WTC11 (cell line): Measurements from ENCODE around the gene ITGA2. TPM values are rescaled to one million over a fixed set of nuclear protein-coding genes. Genes with fewer than 3 reads are reported as not detected.

Source experiments
- ATAC-seq: fragments of 200-7000 bp; cut with Tn5 transposase; 2 replicates; pipeline ENCODE4 v1.10.0; 2021; ENCODE audit warnings: mild to moderate bottlenecking, moderate library complexity
- CTCF ChIA-PET: fragments of 300-600 bp; sonication (Branson Sonifier 250); formaldehyde crosslinking; loops from one replicate; lab custom pipeline; 2021; ENCODE audit warnings: antibody characterized with exemption; lab: Charles Lee
- POLR2A ChIA-PET: fragments of 350-600 bp; sonication (Branson Sonifier 250); formaldehyde crosslinking; loops from one replicate; lab custom pipeline; 2021; ENCODE audit warnings: antibody characterized with exemption; lab: Charles Lee
- DNase-seq: peaks from one replicate; pipeline ENCODE4 v3.0.0; 2021; ENCODE audit warnings: low spot score
- H3K27ac Mint-ChIP-seq: 2 replicates; pipeline ENCODE4 v1.8.0; 2021; ENCODE audit warnings: mixed read lengths
- H3K27me3 Mint-ChIP-seq: 2 replicates; pipeline ENCODE4 v1.8.0; 2021; ENCODE audit warnings: low read depth, mild to moderate bottlenecking, moderate library complexity, mixed read lengths
- H3K36me3 Mint-ChIP-seq: 2 replicates; pipeline ENCODE4 v1.8.0; 2021; ENCODE audit warnings: mixed read lengths
- H3K4me1 Mint-ChIP-seq: 2 replicates; pipeline ENCODE4 v1.8.0; 2022; ENCODE audit warnings: mixed read lengths
- H3K4me3 Mint-ChIP-seq: 2 replicates; pipeline ENCODE4 v1.8.0; 2021; ENCODE audit warnings: mild to moderate bottlenecking, moderate library complexity, mixed read lengths
- H3K9me3 Mint-ChIP-seq: 2 replicates; pipeline ENCODE4 v1.8.0; 2021; ENCODE audit warnings: mixed read lengths
- ATF3 ChIP-seq: sonication (generic); formaldehyde crosslinking; conservative IDR thresholded peaks from 2 replicates; pipeline ENCODE4 v1.8.1; 2022; ENCODE audit warnings: mild to moderate bottlenecking, missing genetic modification reagents
- CREB1 ChIP-seq: sonication (generic); formaldehyde crosslinking; IDR thresholded peaks from 2 replicates; pipeline ENCODE4 v1.8.0; 2023; ENCODE audit warnings: mild to moderate bottlenecking, missing genetic modification reagents
- E2F1 ChIP-seq: sonication (generic); formaldehyde crosslinking; IDR thresholded peaks from 2 replicates; pipeline ENCODE4 v1.8.0; 2022; ENCODE audit warnings: mild to moderate bottlenecking, missing genetic modification reagents
- ELF4 ChIP-seq: sonication (generic); formaldehyde crosslinking; IDR thresholded peaks from 2 replicates; pipeline ENCODE4 v1.8.1; 2022; ENCODE audit warnings: low read depth, mild to moderate bottlenecking, moderate library complexity, missing genetic modification reagents
- FOXJ3 ChIP-seq: sonication (generic); formaldehyde crosslinking; IDR thresholded peaks from 2 replicates; pipeline ENCODE4 v1.9.0; 2021; ENCODE audit warnings: missing genetic modification reagents, mild to moderate bottlenecking, borderline replicate concordance
- FOXK1 ChIP-seq: sonication (generic); formaldehyde crosslinking; IDR thresholded peaks from 2 replicates; pipeline ENCODE4 v1.8.0; 2022; ENCODE audit warnings: mild to moderate bottlenecking, moderate library complexity, missing genetic modification reagents
- GRHL2 ChIP-seq: fragments of 250-450 bp; sonication (Bioruptor Pico); IDR thresholded peaks from 2 replicates; pipeline ENCODE4 v1.8.0; 2022; ENCODE audit warnings: mild to moderate bottlenecking, moderate library complexity; ENCODE audit not compliant: insufficient replicate concordance, severe bottlenecking
- JAZF1 ChIP-seq: fragments of 250-450 bp; sonication (Bioruptor Pico); IDR thresholded peaks from 2 replicates; pipeline ENCODE4 v1.9.0; 2021; ENCODE audit warnings: moderate library complexity, mild to moderate bottlenecking, inconsistent platforms
- KAT7 ChIP-seq: sonication (generic); formaldehyde crosslinking; IDR thresholded peaks from 2 replicates; pipeline ENCODE4 v1.8.1; 2023; ENCODE audit warnings: missing genetic modification reagents, mild to moderate bottlenecking, borderline replicate concordance
- NFATC4 ChIP-seq: fragments of 250-450 bp; sonication (Bioruptor Pico); IDR thresholded peaks from 2 replicates; pipeline ENCODE4 v1.9.0; 2021; ENCODE audit warnings: mild to moderate bottlenecking
- NR3C1 ChIP-seq: sonication (generic); formaldehyde crosslinking; conservative IDR thresholded peaks from 2 replicates; pipeline ENCODE4 v1.8.1; 2023; ENCODE audit warnings: low read depth, mild to moderate bottlenecking, missing genetic modification reagents
- ZNF121 ChIP-seq: sonication (generic); formaldehyde crosslinking; IDR thresholded peaks from 2 replicates; pipeline ENCODE4 v1.8.0; 2023; ENCODE audit warnings: missing genetic modification reagents
- ZNF219 ChIP-seq: sonication (generic); formaldehyde crosslinking; IDR thresholded peaks from 2 replicates; pipeline ENCODE4 v1.8.0; 2023; ENCODE audit warnings: missing genetic modification reagents, mild to moderate bottlenecking, borderline replicate concordance
- ZNF396 ChIP-seq: fragments of 250-450 bp; sonication (Bioruptor Pico); IDR thresholded peaks from 2 replicates; pipeline ENCODE4 v1.8.0; 2021; ENCODE audit warnings: mild to moderate bottlenecking, moderate library complexity, borderline replicate concordance
- ZNF423 ChIP-seq: fragments of 250-450 bp; sonication (Bioruptor Pico); IDR thresholded peaks from 2 replicates; pipeline ENCODE4 v2.1.2; 2022; ENCODE audit warnings: mild to moderate bottlenecking, moderate library complexity
- ZNF512 ChIP-seq: sonication (generic); formaldehyde crosslinking; IDR thresholded peaks from 2 replicates; pipeline ENCODE4 v1.8.1; 2022; ENCODE audit warnings: missing genetic modification reagents, borderline replicate concordance
- ZNF671 ChIP-seq: fragments of 250-450 bp; sonication (Bioruptor Pico); IDR thresholded peaks from 2 replicates; pipeline ENCODE4 v1.8.0; 2021; ENCODE audit warnings: mild to moderate bottlenecking
- total RNA-seq: library from RNA; stranded (reverse); gene quantifications from 3 replicates; pipeline ENCODE4 v1.2.3, GENCODE V29; 2021
- TF ChIP-seq, protein P1 (sequence below): sonication (generic); formaldehyde crosslinking; IDR thresholded peaks from 2 replicates; pipeline ENCODE4 v1.8.1; 2023; ENCODE audit warnings: mild to moderate bottlenecking, missing genetic modification reagents
- TF ChIP-seq, protein P2 (sequence below): sonication (generic); formaldehyde crosslinking; IDR thresholded peaks from 2 replicates; pipeline ENCODE4 v1.8.0; 2022; ENCODE audit warnings: mild to moderate bottlenecking, missing genetic modification reagents
- TF ChIP-seq, protein P3 (sequence below): sonication (generic); formaldehyde crosslinking; IDR thresholded peaks from 2 replicates; pipeline ENCODE4 v1.8.1; 2022; ENCODE audit warnings: low read depth, mild to moderate bottlenecking, moderate library complexity, missing genetic modification reagents, borderline replicate concordance

The ITGA2 gene
- total RNA-seq, 1 experiment from 2014 or later: 5.5 TPM

- CTCF ChIA-PET: no interaction called here
- POLR2A ChIA-PET: no interaction called here
- peaks cover 9% of the 10 kb centered on the region; the same call in 1 of the 2 replicates for H3K36me3 Mint-ChIP-seq
- TF ChIP-seq ZNF396 (CRISPR knock-in tag) (no peak), FOXJ3 (CRISPR knock-in tag) (no peak), NFATC4 (CRISPR knock-in tag) (no peak)
- no peak for DNase-seq
- H3K27ac Mint-ChIP-seq: no peak overlapping the region
- no peak overlapping the region for H3K4me3 Mint-ChIP-seq
- H3K27me3 Mint-ChIP-seq: no peaks in the 10 kb centered on the region
- H3K9me3 Mint-ChIP-seq: no peaks in the 10 kb centered on the region
- no peak for ATAC-seq
- no peaks in the 10 kb centered on the region for H3K4me1 Mint-ChIP-seq
Observed at GRCh38 chr5:53073348-53073747, 84.2 kb downstream of the ITGA2 start.

- Mint-ChIP-seq H3K4me3 (no peak overlapping the region), H3K36me3 (peaks cover 9% of the 10 kb centered on the region; the same call in 1 of the 2 replicates), H3K27me3 (no peaks in the 10 kb centered on the region), H3K27ac (no peak overlapping the region), H3K9me3 (no peaks in the 10 kb centered on the region), H3K4me1 (no peaks in the 10 kb centered on the region)
- ChIA-PET CTCF (no interaction called here), POLR2A (no interaction called here)
- no peak for DNase-seq
- no peak for ATAC-seq
- no peak for TF ChIP-seq ZNF121 (CRISPR knock-in tag)
- TF ChIP-seq, protein P1, sequence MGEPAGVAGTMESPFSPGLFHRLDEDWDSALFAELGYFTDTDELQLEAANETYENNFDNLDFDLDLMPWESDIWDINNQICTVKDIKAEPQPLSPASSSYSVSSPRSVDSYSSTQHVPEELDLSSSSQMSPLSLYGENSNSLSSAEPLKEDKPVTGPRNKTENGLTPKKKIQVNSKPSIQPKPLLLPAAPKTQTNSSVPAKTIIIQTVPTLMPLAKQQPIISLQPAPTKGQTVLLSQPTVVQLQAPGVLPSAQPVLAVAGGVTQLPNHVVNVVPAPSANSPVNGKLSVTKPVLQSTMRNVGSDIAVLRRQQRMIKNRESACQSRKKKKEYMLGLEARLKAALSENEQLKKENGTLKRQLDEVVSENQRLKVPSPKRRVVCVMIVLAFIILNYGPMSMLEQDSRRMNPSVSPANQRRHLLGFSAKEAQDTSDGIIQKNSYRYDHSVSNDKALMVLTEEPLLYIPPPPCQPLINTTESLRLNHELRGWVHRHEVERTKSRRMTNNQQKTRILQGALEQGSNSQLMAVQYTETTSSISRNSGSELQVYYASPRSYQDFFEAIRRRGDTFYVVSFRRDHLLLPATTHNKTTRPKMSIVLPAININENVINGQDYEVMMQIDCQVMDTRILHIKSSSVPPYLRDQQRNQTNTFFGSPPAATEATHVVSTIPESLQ (CRISPR knock-in tag): no peak
Observed at GRCh38 chr5:53076014-53076583, 86.9 kb downstream of the ITGA2 start.

DNA sequence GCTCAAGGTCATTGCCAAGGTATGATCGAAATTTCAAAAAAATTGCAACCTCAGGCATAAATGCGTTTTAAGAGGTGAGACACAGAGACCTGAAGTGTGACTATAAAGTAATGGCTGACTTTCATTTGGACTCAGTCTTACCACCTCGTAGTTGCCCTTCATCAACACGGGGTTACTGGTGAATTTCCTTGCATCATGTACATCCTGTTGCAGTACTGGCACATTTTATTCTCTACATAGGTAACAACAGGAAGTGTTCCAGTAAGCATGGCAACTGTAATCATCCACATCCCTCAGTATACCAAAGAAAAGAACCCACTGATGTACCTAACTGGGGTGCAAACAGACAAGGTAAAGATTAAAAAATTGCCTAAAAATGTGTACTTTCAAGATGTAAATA is 91.1 kb downstream of the ITGA2 start:
- no peak overlapping the region for H3K4me3 Mint-ChIP-seq
- H3K27me3 Mint-ChIP-seq: no peaks in the 10 kb centered on the region
- CTCF ChIA-PET: interaction anchor here (2.8 kb wide), 1 partner anchor 45 kb away, joined by 9 read pairs; no protein-coding TSS in a partner anchor
- DNase-seq: no peak
- no peak for ATAC-seq
- no peak overlapping the region for H3K27ac Mint-ChIP-seq
- no peak for TF ChIP-seq NR3C1 (CRISPR knock-in tag)
- TF ChIP-seq, protein P2, sequence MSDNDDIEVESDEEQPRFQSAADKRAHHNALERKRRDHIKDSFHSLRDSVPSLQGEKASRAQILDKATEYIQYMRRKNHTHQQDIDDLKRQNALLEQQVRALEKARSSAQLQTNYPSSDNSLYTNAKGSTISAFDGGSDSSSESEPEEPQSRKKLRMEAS (CRISPR knock-in tag): no peak
- no peak for TF ChIP-seq ZNF671 (CRISPR knock-in tag)
- TF ChIP-seq, all 79 proteins: peak for 0
- no peaks in the 10 kb centered on the region for H3K4me1 Mint-ChIP-seq
- POLR2A ChIA-PET: no interaction called here
- peaks cover 5% of the 10 kb centered on the region; the same call in 1 of the 2 replicates for H3K36me3 Mint-ChIP-seq
- no peaks in the 10 kb centered on the region for H3K9me3 Mint-ChIP-seq

GRCh38 chr5:53083927-53084326 is 94.8 kb downstream of the ITGA2 start:
- TF ChIP-seq GRHL2 (CRISPR knock-in tag) (no peak), KAT7 (CRISPR knock-in tag) (no peak), E2F1 (CRISPR knock-in tag) (no peak), ATF3 (no peak), ZNF512 (CRISPR knock-in tag) (no peak), JAZF1 (no peak), ZNF423 (no peak), CREB1 (CRISPR knock-in tag) (no peak), ZNF219 (no peak), ZNF396 (CRISPR knock-in tag) (no peak), FOXK1 (no peak), ELF4 (CRISPR knock-in tag) (no peak)
- TF ChIP-seq, protein P3, sequence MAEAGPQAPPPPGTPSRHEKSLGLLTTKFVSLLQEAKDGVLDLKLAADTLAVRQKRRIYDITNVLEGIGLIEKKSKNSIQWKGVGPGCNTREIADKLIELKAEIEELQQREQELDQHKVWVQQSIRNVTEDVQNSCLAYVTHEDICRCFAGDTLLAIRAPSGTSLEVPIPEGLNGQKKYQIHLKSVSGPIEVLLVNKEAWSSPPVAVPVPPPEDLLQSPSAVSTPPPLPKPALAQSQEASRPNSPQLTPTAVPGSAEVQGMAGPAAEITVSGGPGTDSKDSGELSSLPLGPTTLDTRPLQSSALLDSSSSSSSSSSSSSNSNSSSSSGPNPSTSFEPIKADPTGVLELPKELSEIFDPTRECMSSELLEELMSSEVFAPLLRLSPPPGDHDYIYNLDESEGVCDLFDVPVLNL (CRISPR knock-in tag): no peak
- Mint-ChIP-seq H3K9me3 (no peaks in the 10 kb centered on the region), H3K36me3 (no peaks in the 10 kb centered on the region), H3K4me3 (no peak overlapping the region), H3K4me1 (no peaks in the 10 kb centered on the region), H3K27ac (no peak overlapping the region), H3K27me3 (no peaks in the 10 kb centered on the region)
- ATAC-seq (no peak), DNase-seq (no peak)
- ChIA-PET POLR2A (no interaction called here), CTCF (interaction anchor here (1.2 kb wide), 1 partner anchor 135 kb away, joined by 4 read pairs; no protein-coding TSS in a partner anchor)
